Activated CD8-positive, alpha-beta memory T cell treated with anti-CD3 and anti-CD28 coated beads, Interleukin-2, amount 50 U/mL, for 1 hour (primary cell): Measurements from ENCODE around the gene HOXB5.

ENCODE experiments used
- DNase-seq: peaks from one replicate; pipeline ENCODE4 v3.0.0-alpha.2; 2020; ENCODE audit errors: extremely low read depth

Gene HOXB5

DNA sequence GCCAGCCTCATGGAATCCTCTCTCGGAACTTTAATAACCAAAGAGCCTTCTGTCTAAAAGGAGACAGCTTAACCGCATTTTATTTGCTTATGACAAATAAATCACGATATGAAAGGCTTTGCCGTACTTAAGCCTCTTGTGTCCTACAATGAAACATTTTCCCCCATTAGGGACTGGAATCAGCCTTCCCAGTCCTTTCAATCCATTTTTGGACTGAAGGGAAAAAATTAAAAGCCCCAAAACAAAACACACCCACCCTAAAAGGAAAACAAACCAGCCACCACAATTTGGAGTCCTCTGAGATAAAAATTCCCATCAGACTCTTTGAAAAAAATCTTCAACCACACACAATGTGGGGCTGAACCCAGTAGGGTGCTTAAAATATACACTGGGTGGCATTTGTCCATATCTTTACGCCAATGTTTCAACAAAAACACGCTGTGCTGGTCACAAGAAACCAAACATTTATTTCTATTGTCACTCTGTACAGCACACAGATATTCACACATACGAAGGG is 18.5 kb downstream of the HOXB5 start:
- no peak for DNase-seq

DNA sequence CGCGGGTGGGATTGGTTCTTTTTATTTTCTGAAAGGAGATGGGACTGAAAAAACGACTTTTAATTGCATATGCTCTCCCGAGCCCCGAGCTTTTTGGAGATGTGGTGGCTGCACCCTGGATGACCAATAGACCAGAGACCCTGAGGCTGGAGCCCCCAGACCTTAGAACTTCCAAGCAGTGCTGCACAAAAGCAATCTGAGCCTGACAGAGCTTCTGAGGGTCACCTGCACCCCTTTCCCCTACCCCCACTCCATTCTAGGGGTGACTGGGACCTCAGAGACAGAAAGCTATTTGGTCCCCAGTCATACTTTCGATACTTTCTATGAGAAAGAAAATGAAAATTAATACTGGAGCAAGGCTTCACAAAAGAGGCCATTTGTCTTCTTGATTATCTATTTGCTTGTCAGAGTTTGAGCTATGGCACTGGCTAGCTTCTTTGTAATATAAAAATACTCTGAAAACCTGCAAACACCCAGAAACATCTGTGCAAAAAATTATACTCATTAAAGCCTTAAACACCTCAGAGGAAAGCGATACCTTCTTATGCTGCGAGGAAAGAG is 19.0 kb downstream of the HOXB5 start:
- DNase-seq: no peak

DNA sequence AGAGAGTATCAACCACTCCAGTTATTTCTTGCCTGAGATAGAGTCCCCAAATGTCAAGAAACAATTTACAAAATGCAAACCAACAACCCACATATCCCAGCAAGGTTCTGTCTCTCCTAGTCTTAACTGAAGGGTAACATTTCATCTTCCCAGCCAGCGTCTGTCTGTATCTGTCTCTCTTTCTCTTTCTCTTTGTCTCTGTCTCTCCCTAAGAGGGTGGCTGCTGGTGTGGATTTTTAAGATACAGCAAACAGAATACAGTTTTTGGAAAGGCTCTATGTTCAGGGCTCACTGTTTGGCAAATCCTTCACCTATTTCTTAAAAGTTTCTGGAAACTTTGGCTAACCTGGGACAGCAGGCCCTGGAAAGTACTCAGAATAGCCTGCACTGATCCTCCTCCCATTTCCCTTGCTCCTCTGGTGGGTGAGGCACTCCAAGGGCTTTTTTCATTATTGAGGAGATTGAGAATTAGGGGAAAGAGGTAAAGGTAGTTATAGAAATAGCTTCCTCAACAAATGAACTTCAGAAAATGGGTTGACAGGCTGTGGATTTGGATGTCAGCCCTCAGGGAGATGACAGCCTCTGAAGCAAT is 21.7 kb downstream of the HOXB5 start:
- no peak for DNase-seq

DNA sequence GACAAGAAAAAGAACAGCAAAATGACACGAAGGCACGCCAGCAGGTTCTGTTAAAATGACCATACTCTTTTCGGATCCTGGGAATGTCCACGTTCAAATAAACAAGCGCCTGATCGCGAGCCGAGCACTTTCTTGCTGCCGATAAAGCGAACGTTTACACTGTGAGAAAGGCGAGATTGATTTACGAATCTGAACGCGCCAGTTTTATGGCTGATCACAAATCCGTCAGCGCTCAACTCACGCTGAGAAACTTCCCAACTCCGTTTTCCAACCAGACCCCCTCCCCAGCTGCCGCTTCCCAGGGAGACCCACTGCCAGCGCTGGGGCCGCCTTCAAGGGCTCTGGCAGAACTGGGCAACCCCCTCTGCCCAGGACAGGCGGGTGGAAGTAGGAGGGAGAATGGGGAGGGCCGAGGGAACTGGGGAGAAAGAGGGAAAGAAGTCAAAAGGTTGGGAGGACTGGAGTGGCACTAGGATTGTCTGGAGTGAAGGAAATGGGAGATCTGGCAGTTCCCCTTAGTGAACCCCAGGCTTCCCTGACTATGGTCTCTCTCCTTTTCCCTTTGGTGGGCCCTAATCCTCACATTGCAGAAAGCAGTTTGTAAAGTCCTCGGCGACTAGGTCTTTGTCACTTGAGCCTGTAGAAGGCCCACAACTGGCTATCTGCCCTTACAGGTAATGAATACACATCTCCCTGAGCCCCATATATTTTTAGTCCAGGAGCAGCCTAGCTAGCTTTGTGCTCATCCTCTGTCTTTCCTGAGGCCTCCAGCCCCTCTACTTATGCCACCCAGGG is 22.4 kb downstream of the HOXB5 start:
- DNase-seq: no peak

DNA sequence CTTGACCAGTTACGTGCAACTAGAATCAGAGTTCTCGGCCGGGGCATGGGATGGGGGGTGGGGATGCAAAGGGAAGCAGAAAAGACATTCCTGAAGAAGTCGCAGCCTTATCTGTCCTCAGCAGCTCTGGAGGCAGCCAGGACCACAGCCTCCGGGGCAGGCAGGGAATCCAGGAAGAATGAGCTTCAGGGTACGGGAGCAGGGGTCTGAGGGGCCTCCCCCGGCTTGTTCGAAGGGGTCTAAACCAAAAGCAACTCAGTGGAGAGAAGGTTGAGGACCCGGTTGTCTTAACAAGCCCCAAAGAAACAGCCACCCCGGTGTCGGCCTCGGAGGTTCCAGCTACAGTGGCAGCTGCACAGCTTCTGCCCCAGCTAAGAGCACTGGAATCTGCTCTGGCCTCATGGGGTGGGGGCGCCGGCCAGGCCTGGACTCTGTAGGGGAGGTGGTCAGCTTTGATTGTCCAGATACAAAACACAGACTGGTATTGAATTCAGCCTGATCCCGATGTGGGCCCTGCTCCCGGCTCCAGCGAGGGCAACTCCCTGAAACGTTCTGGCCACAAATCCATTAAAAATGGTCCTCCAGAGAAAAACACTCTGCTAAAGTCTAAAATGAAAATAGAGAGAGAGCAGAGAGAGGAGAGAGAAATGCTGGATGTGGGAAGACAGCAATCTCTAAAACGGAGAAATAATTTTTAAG is 23.1 kb downstream of the HOXB5 start:
- no peak for DNase-seq

DNA sequence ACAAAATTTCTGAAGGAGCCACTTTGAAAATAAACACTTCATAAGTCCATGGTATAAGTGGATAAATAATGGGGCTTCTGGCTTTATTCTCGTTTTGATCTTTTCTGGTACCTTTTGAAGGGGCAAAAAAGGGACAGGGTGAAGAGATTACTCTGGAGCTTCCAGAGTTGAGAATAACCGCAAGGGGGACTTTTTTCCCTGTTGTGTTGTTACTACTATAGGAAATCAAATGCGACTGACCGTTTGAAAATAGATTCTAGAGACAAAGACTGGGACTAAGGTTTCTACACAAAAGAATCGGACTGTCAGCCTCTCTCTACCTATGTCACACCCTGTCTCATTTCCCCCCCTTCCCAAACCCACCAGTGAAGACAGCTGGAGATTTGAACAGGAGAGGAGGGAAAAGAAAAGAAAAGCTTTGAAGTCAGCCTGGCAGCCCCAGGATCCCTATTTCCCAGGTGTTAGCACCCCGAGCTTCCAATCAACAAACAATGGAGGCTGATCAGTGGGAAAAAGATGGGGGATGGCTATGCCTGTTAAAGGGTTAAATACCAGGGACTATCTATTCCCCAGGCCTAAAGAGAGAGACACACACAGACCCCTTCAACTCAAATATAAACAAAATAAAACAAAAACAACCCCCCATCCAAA is 23.8 kb downstream of the HOXB5 start:
- DNase-seq: no peak

DNA sequence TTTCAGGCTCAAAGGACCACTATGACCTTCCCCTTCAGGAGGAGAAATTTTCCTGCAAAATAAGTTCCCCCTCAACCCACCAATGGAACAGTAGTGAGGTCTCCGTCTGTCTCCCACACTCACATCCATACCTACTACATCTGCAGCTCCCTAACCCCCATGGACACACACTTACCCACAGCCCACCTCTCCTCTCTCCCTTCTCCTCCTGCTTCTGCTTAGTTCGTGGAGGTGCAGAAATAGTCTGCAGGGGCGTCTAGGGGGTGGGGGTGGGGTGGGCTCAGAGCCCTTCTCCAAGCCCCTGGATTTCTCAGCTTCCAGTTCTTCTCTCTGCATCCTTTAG is 24.4 kb downstream of the HOXB5 start:
- no peak for DNase-seq

DNA sequence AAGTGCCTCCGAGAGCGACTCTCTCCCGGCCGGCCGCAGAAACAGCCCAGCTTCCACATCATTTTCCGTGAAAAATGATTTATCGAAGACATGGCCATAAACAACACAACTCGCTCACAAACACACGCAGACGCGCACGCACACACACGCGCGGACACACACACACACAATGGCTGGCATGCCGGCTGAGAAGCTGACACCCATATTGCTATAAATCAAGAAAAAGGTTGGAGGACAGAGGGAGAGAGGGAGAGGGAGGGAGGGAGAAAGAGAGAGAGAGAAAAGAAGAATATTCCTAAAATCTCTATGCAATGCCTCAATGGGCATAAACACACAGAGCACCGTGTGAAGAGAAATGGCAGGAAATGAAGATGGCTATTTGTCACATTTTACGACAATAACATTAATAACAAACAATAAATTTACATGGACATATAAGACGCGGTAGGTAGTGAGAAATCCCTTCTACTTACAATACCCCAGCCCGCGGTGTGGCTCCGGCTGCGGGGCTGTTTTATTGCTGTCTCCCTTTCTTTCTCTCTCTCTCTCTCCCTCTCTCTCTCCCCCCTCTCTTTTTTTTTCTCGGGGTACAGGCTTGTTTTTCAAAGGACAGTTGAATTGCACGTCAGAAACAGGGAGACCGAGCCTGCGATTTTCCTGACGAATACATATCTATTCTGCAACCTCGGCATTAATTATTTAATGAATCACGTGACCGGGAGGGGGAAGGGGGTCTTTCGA is 24.9 kb downstream of the HOXB5 start:
- DNase-seq: no peak

DNA sequence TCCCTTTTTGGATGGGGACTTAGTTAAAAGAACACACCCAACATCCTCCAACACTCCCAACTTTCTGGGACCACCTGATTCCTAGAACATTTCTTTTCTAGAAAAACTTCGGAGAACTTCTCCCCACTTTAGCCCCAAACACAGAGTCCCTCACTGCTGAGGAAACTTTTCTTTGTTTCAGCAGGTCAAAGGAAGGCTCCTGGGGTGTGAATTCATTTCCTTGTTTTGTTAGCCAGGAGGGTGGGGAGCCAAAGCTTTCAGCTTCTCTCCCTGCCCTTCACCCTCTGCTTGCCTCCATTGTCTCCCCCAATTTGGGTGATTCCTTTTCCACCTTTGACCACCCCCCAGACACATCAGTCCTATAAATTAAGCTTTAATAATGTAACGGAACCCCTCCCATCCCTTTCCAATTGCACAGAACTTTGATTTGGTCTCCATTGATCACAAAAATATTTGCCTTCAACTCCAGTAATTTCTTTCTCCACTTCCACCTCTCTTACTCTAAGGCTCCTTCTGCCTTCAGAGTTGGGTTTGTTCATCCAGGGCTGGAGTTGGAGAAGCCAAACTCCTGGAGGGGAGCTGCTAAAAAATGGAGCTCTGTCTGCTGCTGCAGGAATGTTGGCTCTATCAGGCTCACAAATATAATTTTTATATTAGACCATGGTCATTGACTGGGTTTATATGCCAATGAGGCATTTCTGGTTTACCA is 25.8 kb downstream of the HOXB5 start:
- DNase-seq: no peak

DNA sequence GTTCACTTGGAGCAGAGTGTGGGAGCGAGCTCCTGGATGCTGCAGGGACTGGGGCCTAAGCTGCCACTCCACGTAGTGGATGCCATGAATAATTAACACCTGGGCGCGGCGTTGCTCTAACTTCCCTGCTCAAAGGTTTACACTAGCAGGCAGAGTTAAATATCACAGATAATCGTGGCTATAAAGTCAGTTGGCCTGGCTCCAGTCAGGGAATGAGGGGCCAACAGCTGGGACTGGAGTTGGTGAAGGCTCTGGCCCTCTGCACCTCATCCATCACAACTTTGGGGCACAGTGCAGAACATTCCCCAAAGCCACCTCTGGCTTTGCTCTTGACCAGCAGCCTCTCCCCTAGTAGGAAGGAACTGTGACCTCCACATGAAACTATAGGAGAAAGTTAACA is 26.4 kb downstream of the HOXB5 start:
- DNase-seq: no peak

DNA sequence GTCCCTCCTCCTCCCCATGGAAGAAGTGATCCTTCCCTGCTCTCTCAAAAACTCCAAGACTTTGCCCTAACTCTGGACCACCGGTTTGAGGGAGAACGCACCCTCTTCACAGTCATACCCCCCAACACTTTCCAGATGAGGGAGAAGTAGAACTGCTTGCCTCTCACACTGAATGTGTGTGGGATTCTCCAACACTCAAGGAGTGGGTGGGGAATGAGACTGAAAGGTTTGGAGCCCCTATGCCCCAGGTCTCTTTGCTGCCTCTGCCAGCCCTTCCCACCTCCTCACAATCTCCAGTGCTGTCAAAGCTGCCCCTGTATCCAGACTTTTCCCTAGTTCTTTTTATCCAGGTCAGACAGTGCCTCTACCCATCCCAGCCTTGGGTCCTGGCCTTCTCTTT is 26.9 kb downstream of the HOXB5 start:
- DNase-seq: no peak

DNA sequence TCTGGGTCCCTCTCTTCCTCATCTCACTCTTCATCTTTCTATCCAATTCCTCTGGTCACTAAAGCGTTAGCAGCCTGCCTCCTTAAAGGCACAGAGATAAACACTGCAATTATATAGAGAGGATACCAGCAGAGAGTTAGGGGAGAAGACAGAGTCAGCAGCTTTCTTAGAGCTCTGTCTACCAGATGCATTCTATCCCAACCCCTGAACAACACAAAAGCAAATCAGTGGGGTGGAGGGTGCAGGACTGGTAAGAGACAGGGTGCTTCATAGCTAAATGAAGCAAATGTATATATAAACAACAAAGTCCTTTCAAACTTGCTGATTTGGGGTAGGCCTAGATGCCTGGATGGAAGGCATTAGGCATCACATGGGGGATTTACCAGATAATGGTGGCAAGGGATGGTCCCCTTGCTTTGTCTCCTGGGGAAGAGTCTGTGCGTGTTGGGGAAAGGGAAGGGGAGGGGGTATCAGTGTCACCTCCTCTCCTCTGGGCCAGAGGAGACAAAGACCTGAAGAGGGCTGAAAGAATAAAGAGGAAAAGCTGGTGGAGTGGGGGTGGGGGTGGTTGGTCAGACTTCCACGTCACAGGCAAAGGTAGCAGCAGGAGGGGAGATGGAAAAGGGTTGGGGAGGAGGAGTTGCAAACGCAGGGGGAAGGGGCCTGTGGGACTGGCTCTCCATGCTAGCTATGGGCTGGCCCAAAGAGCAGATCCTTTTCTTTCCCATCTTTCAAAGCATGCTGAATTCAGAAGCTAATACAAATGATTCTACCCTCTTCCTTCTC is 27.5 kb downstream of the HOXB5 start:
- no peak for DNase-seq

DNA sequence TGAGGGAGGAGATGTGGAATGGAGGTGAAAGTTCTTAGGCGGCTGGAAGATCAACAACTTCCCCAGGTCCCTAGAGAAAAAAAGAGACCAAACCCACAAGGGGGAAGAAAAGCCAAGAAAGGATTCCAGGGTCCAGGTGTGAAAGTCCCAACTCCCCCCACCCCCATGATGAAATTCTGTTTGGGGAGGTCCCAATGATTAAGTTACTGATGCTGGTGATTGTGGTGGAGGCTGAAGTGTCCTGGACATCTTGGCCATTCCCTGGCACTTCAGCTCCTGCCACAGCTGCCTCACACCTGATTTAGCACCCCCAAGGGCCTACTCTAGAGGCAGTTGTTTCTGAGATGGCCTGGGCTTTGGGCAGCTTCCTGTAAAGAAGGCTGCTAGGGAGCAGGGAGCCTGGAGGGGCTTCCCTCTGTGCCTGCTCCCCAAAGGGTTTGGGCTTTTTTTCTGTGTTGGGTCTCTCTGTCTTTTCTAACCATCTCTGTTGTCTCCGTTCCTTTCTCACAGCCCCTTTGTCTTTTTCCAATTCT is 28.5 kb downstream of the HOXB5 start:
- DNase-seq: no peak

DNA sequence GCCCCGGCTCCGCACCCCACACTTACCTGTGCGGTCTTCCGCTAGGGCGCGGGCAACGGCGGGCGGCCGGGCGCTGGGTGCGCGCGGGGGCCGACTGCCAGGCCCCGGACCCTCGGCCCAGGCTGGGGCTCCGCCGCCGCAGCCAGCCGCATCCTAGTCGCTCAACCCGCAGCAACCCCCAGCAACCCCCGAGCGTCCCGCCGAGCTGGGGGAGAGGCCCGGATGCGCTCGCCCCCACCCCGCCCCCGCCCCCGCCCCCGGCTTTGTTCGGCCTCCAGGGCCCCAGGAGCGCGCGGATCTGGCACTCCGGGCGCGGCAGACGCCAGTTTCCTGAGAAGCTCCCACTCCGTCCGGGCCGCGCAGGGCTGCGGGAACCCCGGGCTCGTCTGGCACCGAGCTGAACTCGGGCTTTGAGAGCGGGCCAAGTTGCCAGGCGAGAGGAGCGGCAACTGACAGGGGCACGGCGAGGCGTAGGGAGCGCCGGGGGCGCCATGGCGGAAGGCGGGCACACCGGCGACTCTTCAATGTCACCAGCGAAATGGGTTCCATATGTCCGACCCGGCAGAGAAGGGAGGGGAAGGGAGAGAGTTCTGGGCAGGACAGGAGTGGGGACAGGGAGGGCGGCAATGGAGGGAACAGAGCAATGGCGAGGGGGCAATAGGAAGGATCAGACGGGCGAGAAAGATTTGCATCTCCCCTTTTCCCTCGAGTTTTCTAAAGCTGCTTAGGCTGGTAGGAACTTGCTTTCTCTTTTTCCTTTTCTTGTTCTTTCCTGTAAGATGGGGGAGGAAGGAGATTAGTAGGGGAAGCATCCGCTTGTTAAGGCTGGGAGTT is 29.2 kb downstream of the HOXB5 start:
- no peak for DNase-seq

DNA sequence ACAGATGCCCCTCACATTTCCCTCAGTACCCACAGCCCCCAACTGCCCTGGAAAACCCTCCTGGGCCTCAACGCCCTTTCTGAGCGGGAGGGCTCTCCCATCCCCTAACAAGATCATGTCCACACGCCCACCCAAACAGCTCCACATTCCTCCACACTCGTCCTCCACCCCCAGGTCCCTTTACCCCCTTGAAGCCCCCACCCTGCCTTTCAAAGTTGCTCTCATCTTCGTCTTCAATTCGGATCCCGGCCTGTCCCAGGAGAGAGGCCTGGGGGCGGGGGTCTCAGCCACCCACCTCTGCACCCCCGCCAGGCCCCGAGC is 29.8 kb downstream of the HOXB5 start:
- no peak for DNase-seq

DNA sequence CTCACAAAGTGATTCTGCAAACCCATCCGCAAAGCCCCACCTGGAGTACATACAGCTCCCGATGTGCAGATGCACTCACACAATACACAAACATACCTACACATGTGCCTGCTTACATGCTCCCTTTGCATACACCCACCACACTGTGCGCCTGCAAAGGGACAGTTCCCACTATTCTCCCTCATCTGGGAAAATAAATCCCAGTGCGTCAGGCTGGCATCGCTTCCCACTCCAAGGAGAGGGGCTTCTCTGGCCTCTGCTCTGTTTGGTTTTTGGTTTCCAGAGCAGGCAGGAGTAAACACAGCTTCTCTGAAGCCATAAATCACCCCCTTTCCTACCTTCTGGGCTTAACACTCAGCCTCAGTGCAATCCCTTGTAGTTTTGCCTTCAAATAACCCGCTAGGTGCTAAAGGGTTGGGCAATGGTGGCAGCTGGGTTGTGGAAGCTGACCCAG is 30.2 kb downstream of the HOXB5 start:
- DNase-seq: no peak

DNA sequence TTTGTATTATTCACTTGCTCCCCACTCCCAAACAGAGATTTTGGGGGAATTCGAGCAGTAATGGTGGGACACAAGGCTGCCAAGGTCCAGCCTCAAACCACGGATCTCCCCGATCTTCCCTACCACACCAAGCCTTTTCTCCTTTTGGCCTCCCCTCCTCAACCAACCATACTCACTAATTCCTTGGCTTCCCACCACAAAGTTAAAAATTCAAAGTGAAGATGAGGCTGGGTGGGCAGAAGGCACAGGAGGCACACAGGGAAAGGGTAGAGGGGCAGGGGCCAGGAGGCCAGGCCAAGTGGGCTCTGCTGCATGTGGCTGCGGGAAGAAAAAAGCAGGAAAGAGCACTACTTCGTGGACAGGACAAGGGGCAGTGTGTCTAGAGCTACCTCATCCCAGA is 30.6 kb downstream of the HOXB5 start:
- DNase-seq: no peak

DNA sequence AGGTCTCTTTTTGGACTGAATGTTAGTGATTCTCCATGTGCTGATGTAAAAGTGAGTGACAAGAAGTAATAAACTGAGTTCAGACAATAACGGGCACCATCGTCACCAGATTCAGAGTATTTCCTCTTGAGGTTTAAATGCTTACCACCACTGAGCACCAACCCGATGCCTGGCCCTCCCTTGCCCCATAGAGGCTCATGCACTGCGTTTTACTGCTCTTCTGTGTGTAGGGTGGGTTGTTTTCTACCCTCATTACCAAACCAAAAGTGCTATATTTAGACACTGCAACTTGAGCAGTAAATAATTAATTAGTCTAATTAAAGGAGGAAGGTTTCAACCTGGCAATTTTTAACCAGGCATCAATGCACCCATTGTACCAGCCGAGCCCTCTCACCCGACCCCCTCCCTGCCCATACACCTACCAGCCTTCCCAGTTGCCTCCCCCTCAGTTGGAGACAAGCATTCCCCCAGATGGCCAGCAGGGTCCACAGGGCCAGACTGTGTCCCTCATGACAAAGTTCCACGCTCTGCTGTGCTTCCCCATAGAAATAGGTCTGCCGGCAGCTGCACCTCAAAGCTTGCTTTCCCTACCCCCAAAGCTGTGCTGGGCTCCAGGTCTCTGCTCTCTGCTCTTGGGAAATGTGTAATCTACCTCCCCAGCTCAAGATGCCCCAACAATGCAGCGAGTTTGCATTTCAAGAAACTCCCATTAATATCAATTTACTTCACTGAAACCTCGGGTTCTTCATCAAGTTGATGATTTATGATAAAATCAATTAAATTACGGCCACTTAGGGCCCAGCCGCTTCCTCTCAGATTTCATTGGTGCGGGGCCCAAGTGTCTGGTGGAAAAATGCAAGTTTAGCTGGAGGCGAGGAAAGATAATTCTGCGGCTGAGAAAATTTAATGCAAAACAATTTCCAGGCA is 31.4 kb downstream of the HOXB5 start:
- DNase-seq: no peak
